DND-41 (cell line): ENCODE results near the gene NKX6-1.

Experiments
- ATAC-seq: fragments of 200-7000 bp; cut with Tn5 transposase; 3 replicates; pipeline ENCODE4 v1.9.1; 2021; ENCODE audit warnings: low read depth; ENCODE audit not compliant: insufficient read depth
- DNase-seq: peaks from one replicate; pipeline ENCODE4 v3.0.0-alpha.2; 2020
- H2AFZ ChIP-seq: 2 replicates; pipeline ENCODE4 v1.6.0; 2012; ENCODE audit warnings: low read depth, low read length
- H3K27ac ChIP-seq: 2 replicates; pipeline ENCODE4 v1.5.1; 2012; ENCODE audit warnings: low read length, inconsistent platforms
- H3K27me3 ChIP-seq: fragments of 200-600 bp; sonication (generic); 2 replicates; pipeline ENCODE4 v1.6.0; 2012; ENCODE audit warnings: low read length, mild to moderate bottlenecking, inconsistent platforms; ENCODE audit not compliant: insufficient read depth, poor library complexity
- H3K36me3 ChIP-seq: 2 replicates; pipeline ENCODE4 v1.5.1; 2012; ENCODE audit warnings: low read length, inconsistent platforms; ENCODE audit not compliant: insufficient read depth
- H3K4me1 ChIP-seq: 2 replicates; pipeline ENCODE4 v1.5.1; 2012; ENCODE audit warnings: mild to moderate bottlenecking, low read length; ENCODE audit not compliant: insufficient read depth
- H3K4me2 ChIP-seq: 2 replicates; pipeline ENCODE4 v1.6.0; 2012; ENCODE audit warnings: mild to moderate bottlenecking, moderate library complexity, low read length, inconsistent platforms; ENCODE audit not compliant: insufficient read depth
- H3K4me3 ChIP-seq, 2 experiments: fragments of 200-600 bp in 1 of 2; shearing (Covaris generic) in 1 of 2; 2 replicates each; pipeline ENCODE4 v1.5.1; 2012 to 2016; ENCODE audit warnings: inconsistent platforms in 2 of 2, low read length in 2 of 2, mild to moderate bottlenecking in 2 of 2, low read depth in 1 of 2, moderate library complexity in 1 of 2
- H3K79me2 ChIP-seq: 2 replicates; pipeline ENCODE4 v1.6.0; 2012; ENCODE audit warnings: low read length, inconsistent platforms; ENCODE audit not compliant: insufficient read depth
- H3K9ac ChIP-seq: 2 replicates; pipeline ENCODE4 v1.6.0; 2012; ENCODE audit warnings: low read depth, mild to moderate bottlenecking, inconsistent platforms, low read length, moderate library complexity
- H3K9me3 ChIP-seq: 2 replicates; pipeline ENCODE4 v1.5.1; 2012; ENCODE audit warnings: low read length, moderate library complexity, mild to moderate bottlenecking, inconsistent platforms; ENCODE audit not compliant: insufficient read depth, severe bottlenecking
- H4K20me1 ChIP-seq: 2 replicates; pipeline ENCODE4 v1.6.0; 2012; ENCODE audit warnings: low read length; ENCODE audit not compliant: insufficient read depth
- CTCF ChIP-seq: IDR thresholded peaks from 2 replicates; pipeline ENCODE4 v1.5.1; 2012; ENCODE audit warnings: borderline replicate concordance, low read length, moderate library complexity, mild to moderate bottlenecking; ENCODE audit not compliant: poor library complexity, severe bottlenecking; ENCODE audit errors: extremely low read depth
- EZH2 ChIP-seq: IDR thresholded peaks from 3 replicates; pipeline ENCODE4 v1.6.1; 2012; ENCODE audit warnings: borderline replicate concordance, low read depth, mild to moderate bottlenecking, moderate library complexity, low read length, inconsistent platforms; ENCODE audit not compliant: severe bottlenecking

Gene NKX6-1

DNA sequence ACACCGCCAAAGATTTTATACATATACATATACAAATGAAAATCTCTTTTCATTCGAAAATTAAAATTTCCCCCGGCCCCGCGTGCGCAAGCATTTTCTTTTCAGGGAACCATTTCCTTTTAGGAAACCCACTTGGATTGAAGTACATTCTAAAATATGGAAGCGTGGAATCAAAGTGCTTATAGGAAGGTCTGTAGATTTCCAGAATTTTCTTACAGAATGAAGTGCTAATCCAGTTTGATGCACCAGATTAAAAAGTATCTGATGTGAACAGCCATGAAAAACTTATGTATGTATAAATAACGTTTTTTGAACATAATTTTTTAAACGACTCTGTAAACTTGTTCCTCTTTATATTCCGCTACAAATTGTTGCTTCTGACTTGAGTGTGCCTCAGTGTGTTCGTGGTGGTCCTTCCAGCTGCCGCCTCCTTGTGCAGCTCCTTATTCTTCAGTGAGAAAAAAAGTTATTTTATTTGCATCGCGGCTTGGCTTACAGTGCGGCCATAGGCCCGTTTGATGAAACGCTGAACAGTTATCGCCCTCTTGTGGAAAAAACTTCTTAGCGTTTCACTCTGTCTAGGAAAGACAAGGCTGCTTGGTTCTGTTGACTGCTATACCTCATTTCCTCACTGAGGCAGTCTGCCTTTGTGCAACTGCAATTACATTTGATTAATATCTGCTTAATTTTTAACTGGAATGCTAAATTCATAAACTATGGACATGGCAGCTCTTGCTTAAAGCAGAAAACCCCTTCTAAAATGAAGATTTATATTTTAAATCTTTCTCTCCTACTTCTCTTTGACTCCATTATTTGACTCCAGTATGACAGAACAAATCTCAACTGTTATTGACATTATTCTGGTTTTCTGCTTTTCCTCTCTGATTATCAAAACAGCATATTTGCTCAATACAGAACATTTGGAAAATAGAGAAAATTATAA lies 4.7 kb upstream of the NKX6-1 start:
- Histone ChIP-seq H3K79me2 (no peaks in the 10 kb centered on the region), H3K9me3 (peaks cover under 1% of the 10 kb centered on the region), H3K4me3 (no peak overlapping the region), H3K4me2 (no peak overlapping the region), H3K9ac (no peak overlapping the region), H3K36me3 (no peaks in the 10 kb centered on the region), H4K20me1 (no peaks in the 10 kb centered on the region), H2AFZ (no peak overlapping the region; the same call in 1 of the 2 replicates), H3K4me1 (no peaks in the 10 kb centered on the region), H3K27me3 (no peaks in the 10 kb centered on the region), H3K27ac (no peak overlapping the region)
- peak; percentile 78 for ATAC-seq
- peak; percentile 10 for DNase-seq
- TF ChIP-seq CTCF, result peak; percentile 67
- no peak for TF ChIP-seq EZH2

- ATAC-seq, result no peak
- Histone ChIP-seq H3K27me3 (no peaks in the 10 kb centered on the region), H3K9ac (no peak overlapping the region), H3K36me3 (no peaks in the 10 kb centered on the region), H3K79me2 (no peaks in the 10 kb centered on the region), H3K9me3 (peaks cover 7% of the 10 kb centered on the region), H3K4me1 (no peaks in the 10 kb centered on the region), H2AFZ (no peak overlapping the region), H3K27ac (no peak overlapping the region), H3K4me3 (no peak overlapping the region), H4K20me1 (no peaks in the 10 kb centered on the region), H3K4me2 (no peak overlapping the region)
- DNase-seq, result no peak
- TF ChIP-seq EZH2 (no peak), CTCF (no peak)
These were observed 3.9 kb upstream of the NKX6-1 start for GRCh38 chr4:84502955-84503373.

GRCh38 chr4:84502333-84502954 lies 3.4 kb upstream of the NKX6-1 start:
- H3K4me1 ChIP-seq, result no peaks in the 10 kb centered on the region
- H3K9ac ChIP-seq, result no peak overlapping the region
- H3K36me3 ChIP-seq, result no peaks in the 10 kb centered on the region
- ATAC-seq, result no peak
- H3K27ac ChIP-seq, result no peak overlapping the region
- no peaks in the 10 kb centered on the region for H3K27me3 ChIP-seq
- peaks cover 7% of the 10 kb centered on the region for H3K9me3 ChIP-seq
- no peaks in the 10 kb centered on the region for H3K79me2 ChIP-seq
- DNase-seq, result no peak
- H2AFZ ChIP-seq, result no peak overlapping the region
- no peak overlapping the region for H3K4me3 ChIP-seq
- TF ChIP-seq EZH2 (no peak), CTCF (no peak)
- no peak overlapping the region for H3K4me2 ChIP-seq
- H4K20me1 ChIP-seq, result no peaks in the 10 kb centered on the region
